DMS79 treated with DMSO at 0.1 percent for 48 hours (cell line): ENCODE results near the gene DEGS2.
"Not testable (repeated sequence)": the region's sequence is repeated elsewhere in the genome, so short reads cannot be mapped to it uniquely, and the experiment has no call there.

Source experiments
- DNase-seq: peaks from one replicate; lab custom pipeline; 2025; lab: John Stamatoyannopoulos, UW

Gene DEGS2

GRCh38 chr14:100178691-100179090 is 19.2 kb upstream of the DEGS2 start:
- DNase-seq, result no peak

- no peak for DNase-seq
These were observed 17.4 kb upstream of the DEGS2 start for GRCh38 chr14:100176811-100177327.

- no peak for DNase-seq
These were observed 13.9 kb upstream of the DEGS2 start for GRCh38 chr14:100173353-100173752.

GRCh38 chr14:100172811-100173210 is 13.4 kb upstream of the DEGS2 start:
- no peak for DNase-seq

- DNase-seq, result no peak
These were observed 11.4 kb upstream of the DEGS2 start for GRCh38 chr14:100170880-100171279.

GRCh38 chr14:100168506-100168905 is 9.1 kb upstream of the DEGS2 start:
- no peak for DNase-seq

GRCh38 chr14:100165831-100166440 is 6.5 kb upstream of the DEGS2 start:
- DNase-seq, result no peak

- DNase-seq, result no peak
These were observed 5.9 kb upstream of the DEGS2 start for GRCh38 chr14:100165376-100165775.

- no peak for DNase-seq
These were observed 1.1 kb upstream of the DEGS2 start for GRCh38 chr14:100160534-100160916.

- DNase-seq, result no peak
These were observed 554 bp upstream of the DEGS2 start for GRCh38 chr14:100159865-100160533.

- peak; percentile 62 for DNase-seq
These were observed 815 bp downstream of the DEGS2 start for GRCh38 chr14:100158566-100159093.

GRCh38 chr14:100157548-100158232 is 1.8 kb downstream of the DEGS2 start:
- DNase-seq, result not testable (repeated sequence)

- DNase-seq, result peak; percentile 51
These were observed 2.7 kb downstream of the DEGS2 start for GRCh38 chr14:100156776-100157175.

- DNase-seq, result peak; percentile 92
These were observed 3.5 kb downstream of the DEGS2 start for GRCh38 chr14:100155756-100156616.

- DNase-seq, result peak; percentile 93
These were observed 4.3 kb downstream of the DEGS2 start for GRCh38 chr14:100155049-100155621.

- no peak for DNase-seq
These were observed 5.9 kb downstream of the DEGS2 start for GRCh38 chr14:100153560-100153959.

GRCh38 chr14:100152091-100152490 is 7.4 kb downstream of the DEGS2 start:
- DNase-seq, result no peak

GRCh38 chr14:100150932-100151587 is 8.4 kb downstream of the DEGS2 start:
- peak; percentile 38 for DNase-seq

- DNase-seq, result peak; percentile 92
These were observed 9.4 kb downstream of the DEGS2 start for GRCh38 chr14:100149851-100150611.
